ENCODE results near the gene WIZ.

Gene WIZ

GRCh38 chr19:15379083-15379998, 70.4 kb downstream of the WIZ start, which contains the start of gene AKAP8:
Gene AKAP8 (minus strand): TSS chr19:15379787. CDS start chr19:15379731, 56 bp downstream.
- peak; percentile 100 for DNase-seq (ENCODE audit: extremely low read depth, insufficient read length)
- H3K4me3 ChIP-seq (replicated peaks; ENCODE audit: low read depth, low read length) = peak within 1 kb of the TSS; percentile 88
- no peaks in the 10 kb centered on the region for H3K27me3 ChIP-seq (replicated peaks; ENCODE audit: control insufficient read depth, insufficient read depth, low read length)
- H3K36me3 ChIP-seq (ENCODE audit: control insufficient read depth, insufficient read depth, low read length) = peaks cover 7% of the 10 kb centered on the region
- TF ChIP-seq CTCF (IDR thresholded peaks at IDR 0.05; ENCODE audit: insufficient read depth, low read length, poor library complexity, severe bottlenecking) = no peak

GRCh38 chr19:15378534-15379082, 71.1 kb downstream of the WIZ start:
- peak; percentile 57 for DNase-seq (ENCODE audit: extremely low read depth, insufficient read length)
- Histone ChIP-seq H3K36me3 (ENCODE audit: control insufficient read depth, insufficient read depth, low read length) (peaks cover 12% of the 10 kb centered on the region), H3K27me3 (replicated peaks; ENCODE audit: control insufficient read depth, insufficient read depth, low read length) (no peaks in the 10 kb centered on the region), H3K4me3 (replicated peaks; ENCODE audit: low read depth, low read length) (peak overlapping the region; percentile 88)
- no peak for TF ChIP-seq CTCF (IDR thresholded peaks at IDR 0.05; ENCODE audit: insufficient read depth, low read length, poor library complexity, severe bottlenecking)

- peaks cover 32% of the 10 kb centered on the region for H3K36me3 ChIP-seq (ENCODE audit: control insufficient read depth, insufficient read depth, low read length)
These were observed 74.8 kb downstream of the WIZ start for GRCh38 chr19:15374796-15375440.

GRCh38 chr19:15374105-15374651, 75.6 kb downstream of the WIZ start:
- no peaks in the 10 kb centered on the region for H3K27me3 ChIP-seq (replicated peaks; ENCODE audit: control insufficient read depth, insufficient read depth, low read length)
- DNase-seq (ENCODE audit: extremely low read depth, insufficient read length) = no peak
- H3K36me3 ChIP-seq (ENCODE audit: control insufficient read depth, insufficient read depth, low read length) = peaks cover 34% of the 10 kb centered on the region
- H3K4me3 ChIP-seq (replicated peaks; ENCODE audit: low read depth, low read length) = no peak overlapping the region
- TF ChIP-seq CTCF (IDR thresholded peaks at IDR 0.05; ENCODE audit: insufficient read depth, low read length, poor library complexity, severe bottlenecking) = no peak

More at GRCh38 chr19:15374796-15375440, 74.8 kb downstream of the WIZ start:
- Histone ChIP-seq H3K4me3 (replicated peaks; ENCODE audit: low read depth, low read length) (no peak overlapping the region), H3K27me3 (replicated peaks; ENCODE audit: control insufficient read depth, insufficient read depth, low read length) (no peaks in the 10 kb centered on the region)
- no peak for DNase-seq (ENCODE audit: extremely low read depth, insufficient read length)
- no peak for TF ChIP-seq CTCF (IDR thresholded peaks at IDR 0.05; ENCODE audit: insufficient read depth, low read length, poor library complexity, severe bottlenecking)

GRCh38 chr19:15373644-15374043, 76.1 kb downstream of the WIZ start:
- Histone ChIP-seq H3K36me3 (ENCODE audit: control insufficient read depth, insufficient read depth, low read length) (peaks cover 36% of the 10 kb centered on the region), H3K27me3 (replicated peaks; ENCODE audit: control insufficient read depth, insufficient read depth, low read length) (no peaks in the 10 kb centered on the region), H3K4me3 (replicated peaks; ENCODE audit: low read depth, low read length) (no peak overlapping the region)
- DNase-seq (ENCODE audit: extremely low read depth, insufficient read length) = no peak
- no peak for TF ChIP-seq CTCF (IDR thresholded peaks at IDR 0.05; ENCODE audit: insufficient read depth, low read length, poor library complexity, severe bottlenecking)

All from GM06990 (cell line).